ENCODE results near the gene KCNQ2.

DNA sequence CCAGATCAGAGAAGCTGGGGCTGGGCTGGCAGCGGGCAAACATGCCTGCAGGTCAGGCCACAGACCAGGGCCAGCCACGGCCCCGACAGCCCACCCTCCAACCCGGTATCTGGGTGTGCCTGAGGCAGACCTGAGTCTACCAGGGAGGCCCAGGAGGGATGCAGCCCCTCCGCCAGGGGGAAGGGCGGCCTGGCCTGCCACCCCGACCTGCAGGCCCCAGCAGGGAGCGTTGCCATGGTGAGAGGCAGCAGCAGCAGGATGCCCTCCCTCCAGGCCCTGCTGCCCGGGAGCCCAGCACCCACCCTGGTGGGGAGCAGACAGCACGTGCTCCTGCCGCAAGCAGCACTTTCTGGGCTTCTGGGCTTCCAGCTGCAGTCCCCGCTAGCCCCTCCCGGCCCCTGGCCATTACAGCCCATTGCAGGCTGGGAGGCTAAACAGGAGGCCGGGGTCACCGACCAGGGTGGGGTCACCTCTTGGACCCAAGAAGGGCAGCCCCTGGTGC is 30.3 kb upstream of the KCNQ2 start:
- TF ChIP-seq, protein P1, sequence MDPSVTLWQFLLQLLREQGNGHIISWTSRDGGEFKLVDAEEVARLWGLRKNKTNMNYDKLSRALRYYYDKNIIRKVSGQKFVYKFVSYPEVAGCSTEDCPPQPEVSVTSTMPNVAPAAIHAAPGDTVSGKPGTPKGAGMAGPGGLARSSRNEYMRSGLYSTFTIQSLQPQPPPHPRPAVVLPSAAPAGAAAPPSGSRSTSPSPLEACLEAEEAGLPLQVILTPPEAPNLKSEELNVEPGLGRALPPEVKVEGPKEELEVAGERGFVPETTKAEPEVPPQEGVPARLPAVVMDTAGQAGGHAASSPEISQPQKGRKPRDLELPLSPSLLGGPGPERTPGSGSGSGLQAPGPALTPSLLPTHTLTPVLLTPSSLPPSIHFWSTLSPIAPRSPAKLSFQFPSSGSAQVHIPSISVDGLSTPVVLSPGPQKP (IDR thresholded peaks at IDR 0.05; ENCODE audit: low read depth, low read length), result no peak
- TF ChIP-seq POLR2AphosphoS5 (IDR thresholded peaks at IDR 0.05; ENCODE audit: low read length) (no peak), ZNF384 (IDR thresholded peaks at IDR 0.05; ENCODE audit: borderline replicate concordance, low read depth, low read length) (no peak), RCOR1 (conservative IDR thresholded peaks at IDR 0.05; ENCODE audit: low read depth, low read length) (no peak), RB1 (IDR thresholded peaks at IDR 0.05; ENCODE audit: borderline replicate concordance) (no peak), POLR2A (IDR thresholded peaks at IDR 0.05; ENCODE audit: low read depth, low read length) (no peak), TCF12 (IDR thresholded peaks at IDR 0.05; ENCODE audit: low read depth, low read length) (no peak), EZH2 (IDR thresholded peaks at IDR 0.05; ENCODE audit: borderline replicate concordance, control insufficient read depth, low read depth, low read length) (no peak)
- TF ChIP-seq, protein P2, sequence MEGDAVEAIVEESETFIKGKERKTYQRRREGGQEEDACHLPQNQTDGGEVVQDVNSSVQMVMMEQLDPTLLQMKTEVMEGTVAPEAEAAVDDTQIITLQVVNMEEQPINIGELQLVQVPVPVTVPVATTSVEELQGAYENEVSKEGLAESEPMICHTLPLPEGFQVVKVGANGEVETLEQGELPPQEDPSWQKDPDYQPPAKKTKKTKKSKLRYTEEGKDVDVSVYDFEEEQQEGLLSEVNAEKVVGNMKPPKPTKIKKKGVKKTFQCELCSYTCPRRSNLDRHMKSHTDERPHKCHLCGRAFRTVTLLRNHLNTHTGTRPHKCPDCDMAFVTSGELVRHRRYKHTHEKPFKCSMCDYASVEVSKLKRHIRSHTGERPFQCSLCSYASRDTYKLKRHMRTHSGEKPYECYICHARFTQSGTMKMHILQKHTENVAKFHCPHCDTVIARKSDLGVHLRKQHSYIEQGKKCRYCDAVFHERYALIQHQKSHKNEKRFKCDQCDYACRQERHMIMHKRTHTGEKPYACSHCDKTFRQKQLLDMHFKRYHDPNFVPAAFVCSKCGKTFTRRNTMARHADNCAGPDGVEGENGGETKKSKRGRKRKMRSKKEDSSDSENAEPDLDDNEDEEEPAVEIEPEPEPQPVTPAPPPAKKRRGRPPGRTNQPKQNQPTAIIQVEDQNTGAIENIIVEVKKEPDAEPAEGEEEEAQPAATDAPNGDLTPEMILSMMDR (IDR thresholded peaks at IDR 0.05 in 2 of 3, conservative IDR thresholded peaks at IDR 0.05 in 1 of 3; ENCODE audit: control insufficient read depth in 2 of 3, extremely low read depth in 1 of 3, insufficient read depth in 1 of 3, low read depth in 3 of 3, low read length in 3 of 3), result no peak
- TF ChIP-seq, protein P3, sequence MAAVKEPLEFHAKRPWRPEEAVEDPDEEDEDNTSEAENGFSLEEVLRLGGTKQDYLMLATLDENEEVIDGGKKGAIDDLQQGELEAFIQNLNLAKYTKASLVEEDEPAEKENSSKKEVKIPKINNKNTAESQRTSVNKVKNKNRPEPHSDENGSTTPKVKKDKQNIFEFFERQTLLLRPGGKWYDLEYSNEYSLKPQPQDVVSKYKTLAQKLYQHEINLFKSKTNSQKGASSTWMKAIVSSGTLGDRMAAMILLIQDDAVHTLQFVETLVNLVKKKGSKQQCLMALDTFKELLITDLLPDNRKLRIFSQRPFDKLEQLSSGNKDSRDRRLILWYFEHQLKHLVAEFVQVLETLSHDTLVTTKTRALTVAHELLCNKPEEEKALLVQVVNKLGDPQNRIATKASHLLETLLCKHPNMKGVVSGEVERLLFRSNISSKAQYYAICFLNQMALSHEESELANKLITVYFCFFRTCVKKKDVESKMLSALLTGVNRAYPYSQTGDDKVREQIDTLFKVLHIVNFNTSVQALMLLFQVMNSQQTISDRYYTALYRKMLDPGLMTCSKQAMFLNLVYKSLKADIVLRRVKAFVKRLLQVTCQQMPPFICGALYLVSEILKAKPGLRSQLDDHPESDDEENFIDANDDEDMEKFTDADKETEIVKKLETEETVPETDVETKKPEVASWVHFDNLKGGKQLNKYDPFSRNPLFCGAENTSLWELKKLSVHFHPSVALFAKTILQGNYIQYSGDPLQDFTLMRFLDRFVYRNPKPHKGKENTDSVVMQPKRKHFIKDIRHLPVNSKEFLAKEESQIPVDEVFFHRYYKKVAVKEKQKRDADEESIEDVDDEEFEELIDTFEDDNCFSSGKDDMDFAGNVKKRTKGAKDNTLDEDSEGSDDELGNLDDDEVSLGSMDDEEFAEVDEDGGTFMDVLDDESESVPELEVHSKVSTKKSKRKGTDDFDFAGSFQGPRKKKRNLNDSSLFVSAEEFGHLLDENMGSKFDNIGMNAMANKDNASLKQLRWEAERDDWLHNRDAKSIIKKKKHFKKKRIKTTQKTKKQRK (IDR thresholded peaks at IDR 0.05; ENCODE audit: low read depth, low read length), result no peak
- TF ChIP-seq, protein P4, sequence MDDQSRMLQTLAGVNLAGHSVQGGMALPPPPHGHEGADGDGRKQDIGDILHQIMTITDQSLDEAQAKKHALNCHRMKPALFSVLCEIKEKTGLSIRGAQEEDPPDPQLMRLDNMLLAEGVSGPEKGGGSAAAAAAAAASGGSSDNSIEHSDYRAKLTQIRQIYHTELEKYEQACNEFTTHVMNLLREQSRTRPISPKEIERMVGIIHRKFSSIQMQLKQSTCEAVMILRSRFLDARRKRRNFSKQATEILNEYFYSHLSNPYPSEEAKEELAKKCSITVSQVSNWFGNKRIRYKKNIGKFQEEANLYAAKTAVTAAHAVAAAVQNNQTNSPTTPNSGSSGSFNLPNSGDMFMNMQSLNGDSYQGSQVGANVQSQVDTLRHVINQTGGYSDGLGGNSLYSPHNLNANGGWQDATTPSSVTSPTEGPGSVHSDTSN (IDR thresholded peaks at IDR 0.05; ENCODE audit: insufficient replicate concordance, low read depth, low read length), result no peak
- TF ChIP-seq, protein P5, sequence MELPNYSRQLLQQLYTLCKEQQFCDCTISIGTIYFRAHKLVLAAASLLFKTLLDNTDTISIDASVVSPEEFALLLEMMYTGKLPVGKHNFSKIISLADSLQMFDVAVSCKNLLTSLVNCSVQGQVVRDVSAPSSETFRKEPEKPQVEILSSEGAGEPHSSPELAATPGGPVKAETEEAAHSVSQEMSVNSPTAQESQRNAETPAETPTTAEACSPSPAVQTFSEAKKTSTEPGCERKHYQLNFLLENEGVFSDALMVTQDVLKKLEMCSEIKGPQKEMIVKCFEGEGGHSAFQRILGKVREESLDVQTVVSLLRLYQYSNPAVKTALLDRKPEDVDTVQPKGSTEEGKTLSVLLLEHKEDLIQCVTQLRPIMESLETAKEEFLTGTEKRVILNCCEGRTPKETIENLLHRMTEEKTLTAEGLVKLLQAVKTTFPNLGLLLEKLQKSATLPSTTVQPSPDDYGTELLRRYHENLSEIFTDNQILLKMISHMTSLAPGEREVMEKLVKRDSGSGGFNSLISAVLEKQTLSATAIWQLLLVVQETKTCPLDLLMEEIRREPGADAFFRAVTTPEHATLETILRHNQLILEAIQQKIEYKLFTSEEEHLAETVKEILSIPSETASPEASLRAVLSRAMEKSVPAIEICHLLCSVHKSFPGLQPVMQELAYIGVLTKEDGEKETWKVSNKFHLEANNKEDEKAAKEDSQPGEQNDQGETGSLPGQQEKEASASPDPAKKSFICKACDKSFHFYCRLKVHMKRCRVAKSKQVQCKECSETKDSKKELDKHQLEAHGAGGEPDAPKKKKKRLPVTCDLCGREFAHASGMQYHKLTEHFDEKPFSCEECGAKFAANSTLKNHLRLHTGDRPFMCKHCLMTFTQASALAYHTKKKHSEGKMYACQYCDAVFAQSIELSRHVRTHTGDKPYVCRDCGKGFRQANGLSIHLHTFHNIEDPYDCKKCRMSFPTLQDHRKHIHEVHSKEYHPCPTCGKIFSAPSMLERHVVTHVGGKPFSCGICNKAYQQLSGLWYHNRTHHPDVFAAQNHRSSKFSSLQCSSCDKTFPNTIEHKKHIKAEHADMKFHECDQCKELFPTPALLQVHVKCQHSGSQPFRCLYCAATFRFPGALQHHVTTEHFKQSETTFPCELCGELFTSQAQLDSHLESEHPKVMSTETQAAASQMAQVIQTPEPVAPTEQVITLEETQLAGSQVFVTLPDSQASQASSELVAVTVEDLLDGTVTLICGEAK (IDR thresholded peaks at IDR 0.05; ENCODE audit: borderline replicate concordance), result no peak
